Aorta (tissue), 5 donors: ENCODE measurements around the gene PLXNA2. TPM values are rescaled to one million over a fixed set of nuclear protein-coding genes. Genes with fewer than 3 reads are reported as not detected.

Experiments used
- ATAC-seq: fragments of 200-7000 bp; cut with Tn5 transposase; one replicate; pipeline ENCODE4 v1.9.1; 2022; ENCODE audit warnings: moderate library complexity; ENCODE audit not compliant: low FRiP score
- DNase-seq, 2 donors: peaks; one replicate each; pipeline ENCODE4 v3.0.0-alpha.2; 2020
- H3K27ac ChIP-seq, 2 donors: one replicate each; pipeline ENCODE4 v1.5.1; 2013; ENCODE audit warnings: low read length in 2 of 2, mild to moderate bottlenecking in 2 of 2, moderate library complexity in 2 of 2, control low read depth in 1 of 2, inconsistent platforms in 1 of 2, low read depth in 1 of 2
- H3K27me3 ChIP-seq, 2 donors: one replicate each; pipeline ENCODE4 v1.6.1; 2013; ENCODE audit warnings: control low read depth in 1 of 2, low read length in 1 of 2, mild to moderate bottlenecking in 1 of 2, moderate library complexity in 1 of 2; ENCODE audit not compliant: insufficient read depth in 2 of 2, control insufficient read depth in 1 of 2
- H3K36me3 ChIP-seq, 2 donors: one replicate each; pipeline ENCODE4 v1.6.1; 2013; ENCODE audit warnings: control low read depth in 1 of 2, low read length in 1 of 2, mild to moderate bottlenecking in 1 of 2; ENCODE audit not compliant: insufficient read depth in 2 of 2, control insufficient read depth in 1 of 2
- H3K4me1 ChIP-seq, 2 donors: one replicate each; pipeline ENCODE4 v1.6.1; 2013; ENCODE audit warnings: low read length in 2 of 2, control low read depth in 1 of 2, mild to moderate bottlenecking in 1 of 2, moderate library complexity in 1 of 2; ENCODE audit not compliant: insufficient read depth in 2 of 2, control insufficient read depth in 1 of 2
- H3K4me3 ChIP-seq, 2 donors: one replicate each; pipeline ENCODE4 v1.5.1; 2013; ENCODE audit warnings: low read length in 2 of 2, control low read depth in 1 of 2, mild to moderate bottlenecking in 1 of 2
- H3K9me3 ChIP-seq: one replicate; pipeline ENCODE4 v1.6.1; 2013; ENCODE audit warnings: mild to moderate bottlenecking, low read length; ENCODE audit not compliant: control insufficient read depth
- WGBS, 2 donors: extraction: QIAGEN DNeasy Blood & Tissue Kit; methylation state at CpG; one replicate each; pipeline ENCODE4 v1.1.7; 2013; 5-methylcytosine and 5-hydroxymethylcytosine counted together
- intact Hi-C, 2 donors: fragments of 100-400 bp; cut with DNase I; formaldehyde crosslinking; loops; one replicate each; pipeline versions ENCODE4 v1.14.2 to v1.15.0; 2022
- polyA plus RNA-seq, 2 donors: library from polyadenylated mRNA; stranded (reverse); fragments of 200-250 nt; gene quantifications; one replicate each; pipeline ENCODE4 v1.2.3, GENCODE V29; 2013
- total RNA-seq, 2 donors: library from RNA; stranded (reverse); fragmentation: NEBNext Ultra II Directional; extraction: Animal tissue kit (Norgen Biotek cat#: 25700); gene quantifications; one replicate each; pipeline ENCODE4 v1.2.1, GENCODE V29; 2021
- donor health status: healthy with polysubstance abuse.
- donor health status: Bipolar disorder and iron deficiency.
- donor health status: DM: no; HTN: no; CAD: no.
- donor health status: DM: no; HTN: no; CAD: no.
- donor health status: DM: yes; HTN: yes; CAD: no.

The PLXNA2 gene
- total and polyA plus RNA-seq, 4 donors, result 2.9 to 37.3 (median 30.0) TPM

- intact Hi-C loops, result no loop called here
Measured at GRCh38 chr1:208175508-208175895, 68.7 kb downstream of the PLXNA2 start.

GRCh38 chr1:208174731-208175507 is 69.3 kb downstream of the PLXNA2 start:
- DNase-seq, result no peak
- intact Hi-C loops, result no loop called here
- 61 to 65% methylated on average over 6 of the region's 6 CpGs for WGBS, 2 donors
- no peaks in the 10 kb centered on the region for H3K27me3 ChIP-seq
- no peak for ATAC-seq
- no peaks in the 10 kb centered on the region for H3K9me3 ChIP-seq
- no peak overlapping the region for H3K27ac ChIP-seq
- no peaks in the 10 kb centered on the region for H3K36me3 ChIP-seq
- no peak overlapping the region for H3K4me3 ChIP-seq
- H3K4me1 ChIP-seq, result peaks cover 0 to 12% of the 10 kb centered on the region in 2 donors

More at GRCh38 chr1:208175508-208175895, 68.7 kb downstream of the PLXNA2 start:
- no peaks in the 10 kb centered on the region for H3K27me3 ChIP-seq
- ATAC-seq (no peak), DNase-seq (no peak)
- no peak overlapping the region for H3K4me3 ChIP-seq
- H3K27ac ChIP-seq, result no peak overlapping the region
- H3K36me3 ChIP-seq, result no peaks in the 10 kb centered on the region
- H3K9me3 ChIP-seq, result no peaks in the 10 kb centered on the region
- peaks cover 0 to 12% of the 10 kb centered on the region in 2 donors for H3K4me1 ChIP-seq

- Histone ChIP-seq H3K4me1 (peaks cover 0 to 12% of the 10 kb centered on the region in 2 donors), H3K9me3 (no peaks in the 10 kb centered on the region), H3K27ac (no peak overlapping the region), H3K27me3 (no peaks in the 10 kb centered on the region), H3K36me3 (no peaks in the 10 kb centered on the region), H3K4me3 (no peak overlapping the region)
- WGBS, 2 donors, result 72 to 79% methylated on average over 5 of the region's 5 CpGs
- intact Hi-C loops, result no loop called here
- DNase-seq, result no peak
- ATAC-seq, result no peak
Measured at GRCh38 chr1:208174200-208174599, 70.0 kb downstream of the PLXNA2 start.

- no peak overlapping the region for H3K27ac ChIP-seq
Measured at GRCh38 chr1:208173749-208174148, 70.4 kb downstream of the PLXNA2 start.

GRCh38 chr1:208172423-208173145 is 71.6 kb downstream of the PLXNA2 start:
- WGBS, 2 donors, result 50 to 65% methylated on average over 6 of the region's 6 CpGs
- intact Hi-C loops, result no loop called here
- no peak for ATAC-seq

More at GRCh38 chr1:208173749-208174148, 70.4 kb downstream of the PLXNA2 start:
- no peak overlapping the region for H3K4me3 ChIP-seq
- no peaks in the 10 kb centered on the region for H3K36me3 ChIP-seq
- WGBS, 2 donors, result 96 to 97% methylated on average over 6 of the region's 6 CpGs
- intact Hi-C loops, result no loop called here
- H3K9me3 ChIP-seq, result no peaks in the 10 kb centered on the region
- no peaks in the 10 kb centered on the region for H3K27me3 ChIP-seq
- peaks cover 0 to 9% of the 10 kb centered on the region in 2 donors for H3K4me1 ChIP-seq
- DNase-seq (no peak), ATAC-seq (no peak)

GRCh38 chr1:208171616-208172422 is 72.4 kb downstream of the PLXNA2 start:
- 87% methylated on average over 7 of the region's 7 CpGs for WGBS, 2 donors
- Histone ChIP-seq H3K36me3 (no peaks in the 10 kb centered on the region), H3K27me3 (no peaks in the 10 kb centered on the region), H3K27ac (no peak overlapping the region), H3K4me3 (no peak overlapping the region), H3K4me1 (no peaks in the 10 kb centered on the region), H3K9me3 (no peaks in the 10 kb centered on the region)
- ATAC-seq (no peak), DNase-seq (no peak)
- intact Hi-C loops, result no loop called here

More at GRCh38 chr1:208172423-208173145, 71.6 kb downstream of the PLXNA2 start:
- Histone ChIP-seq H3K27me3 (no peaks in the 10 kb centered on the region), H3K4me1 (peaks cover 0 to under 1% of the 10 kb centered on the region in 2 donors), H3K36me3 (no peaks in the 10 kb centered on the region), H3K9me3 (no peaks in the 10 kb centered on the region), H3K4me3 (no peak overlapping the region), H3K27ac (no peak overlapping the region)
- no peak for DNase-seq

GRCh38 chr1:208170252-208170651 is 73.9 kb downstream of the PLXNA2 start:
- no peaks in the 10 kb centered on the region for H3K9me3 ChIP-seq
- no peaks in the 10 kb centered on the region for H3K4me1 ChIP-seq
- DNase-seq (no peak), ATAC-seq (no peak)
- intact Hi-C loops, result no loop called here
- no peak overlapping the region for H3K4me3 ChIP-seq
- no peaks in the 10 kb centered on the region for H3K27me3 ChIP-seq
- no peaks in the 10 kb centered on the region for H3K36me3 ChIP-seq
- 19 to 20% methylated on average over 4 of the region's 4 CpGs for WGBS, 2 donors
- no peak overlapping the region for H3K27ac ChIP-seq

- DNase-seq, result no peak
- ATAC-seq, result no peak
- 93 to 94% methylated on average over 8 of the region's 8 CpGs for WGBS, 2 donors
- Histone ChIP-seq H3K9me3 (no peaks in the 10 kb centered on the region), H3K27ac (no peak overlapping the region), H3K36me3 (no peaks in the 10 kb centered on the region), H3K4me3 (no peak overlapping the region), H3K27me3 (no peaks in the 10 kb centered on the region), H3K4me1 (no peaks in the 10 kb centered on the region)
- intact Hi-C loops, result no loop called here
Measured at GRCh38 chr1:208169081-208169879, 74.9 kb downstream of the PLXNA2 start.
